Measurements from ENCODE around the gene LZTR1. TPM values are rescaled to one million over a fixed set of nuclear protein-coding genes. Genes with fewer than 3 reads are reported as not detected.

LZTR1 gene
- polyA plus RNA-seq, 1 of the 3 experiments (the other 2 are of a cell fraction) = 37.7 TPM

DNA sequence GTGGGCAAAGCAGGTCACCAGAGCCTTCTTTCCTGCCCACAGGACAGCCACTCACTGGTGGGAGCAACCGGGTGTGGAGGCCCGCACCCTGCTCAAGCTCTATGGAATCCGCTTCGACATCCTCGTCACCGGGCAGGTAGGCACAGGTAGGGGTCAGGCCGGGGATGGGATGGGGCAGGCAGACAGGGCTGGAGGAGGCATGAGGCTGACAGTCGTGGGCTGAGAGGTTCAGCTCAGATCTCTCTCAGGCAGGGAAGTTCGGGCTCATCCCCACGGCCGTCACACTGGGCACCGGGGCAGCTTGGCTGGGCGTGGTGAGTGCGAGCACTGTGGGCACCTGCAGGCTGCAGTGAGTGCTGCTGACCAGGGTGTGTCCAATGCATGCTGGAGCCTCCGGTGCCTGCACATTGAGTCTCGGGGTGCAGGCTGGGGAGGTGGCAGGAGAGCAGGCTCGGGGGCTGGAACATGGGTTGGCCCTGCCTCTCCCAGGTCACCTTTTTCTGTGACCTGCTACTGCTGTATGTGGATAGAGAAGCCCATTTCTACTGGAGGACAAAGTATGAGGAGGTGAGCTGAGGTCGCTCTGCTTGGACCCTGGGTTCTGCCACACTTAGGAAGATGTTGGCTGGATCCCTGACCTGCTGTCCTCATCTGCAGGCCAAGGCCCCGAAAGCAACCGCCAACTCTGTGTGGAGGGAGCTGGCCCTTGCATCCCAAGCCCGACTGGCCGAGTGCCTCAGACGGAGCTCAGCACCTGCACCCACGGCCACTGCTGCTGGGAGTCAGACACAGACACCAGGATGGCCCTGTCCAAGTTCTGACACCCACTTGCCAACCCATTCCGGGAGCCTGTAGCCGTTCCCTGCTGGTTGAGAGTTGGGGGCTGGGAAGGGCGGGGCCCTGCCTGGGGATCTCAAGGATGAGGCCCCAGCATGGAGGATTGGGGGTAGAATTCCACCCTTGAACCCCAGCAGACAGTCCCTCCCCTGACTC is 44.0 kb downstream of the LZTR1 start:
- Histone ChIP-seq H3F3A (replicated peaks; ENCODE audit: insufficient read depth) (no peaks in the 10 kb centered on the region), H3K4me2 (no peak overlapping the region), H2AFZ (ENCODE audit: low read depth) (no peak overlapping the region), H3K9me2 (no peaks in the 10 kb centered on the region), H3K9ac (no peak overlapping the region), H3K4me1 (ENCODE audit: control insufficient read depth in 1 of 2, insufficient read depth in 2 of 2, low read depth in 1 of 2, low read length in 1 of 2) (peaks cover 0 to 28% of the 10 kb centered on the region in 2 experiments; a peak in 1 of 4 replicates), H3K4me3 (ENCODE audit: low read depth in 2 of 2, low read length in 1 of 2) (no peak overlapping the region), H3K79me2 (ENCODE audit: insufficient read depth) (no peaks in the 10 kb centered on the region), H3K27me3 (ENCODE audit: insufficient read depth) (no peaks in the 10 kb centered on the region), H3K9me3 (no peaks in the 10 kb centered on the region), H3K36me3 (replicated peaks in 1 of 2; ENCODE audit: control insufficient read depth in 1 of 2, insufficient read depth in 2 of 2, low read length in 1 of 2) (no peaks in the 10 kb centered on the region), H3K27ac (ENCODE audit: low read depth in 2 of 2, low read length in 1 of 2) (no peak overlapping the region), H4K20me1 (ENCODE audit: insufficient read depth) (no peaks in the 10 kb centered on the region)
- ChIA-PET POLR2A (no interaction called here), CTCF (interaction anchor here (0.8 kb wide), 1 partner anchor 77 kb away, joined by 3 read pairs; no protein-coding TSS in a partner anchor)
- DNase-seq = no peak
- 82% methylated on average over 10 of the region's 27 CpGs for WGBS (ENCODE audit: low lambda C conversion rate)
- TF ChIP-seq MXI1 (IDR thresholded peaks at IDR 0.05; ENCODE audit: low read depth, low read length) = no peak
- TF ChIP-seq, protein P1, sequence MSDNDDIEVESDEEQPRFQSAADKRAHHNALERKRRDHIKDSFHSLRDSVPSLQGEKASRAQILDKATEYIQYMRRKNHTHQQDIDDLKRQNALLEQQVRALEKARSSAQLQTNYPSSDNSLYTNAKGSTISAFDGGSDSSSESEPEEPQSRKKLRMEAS (IDR thresholded peaks at IDR 0.05; ENCODE audit: low read depth) = no peak
- TF ChIP-seq, protein P2, sequence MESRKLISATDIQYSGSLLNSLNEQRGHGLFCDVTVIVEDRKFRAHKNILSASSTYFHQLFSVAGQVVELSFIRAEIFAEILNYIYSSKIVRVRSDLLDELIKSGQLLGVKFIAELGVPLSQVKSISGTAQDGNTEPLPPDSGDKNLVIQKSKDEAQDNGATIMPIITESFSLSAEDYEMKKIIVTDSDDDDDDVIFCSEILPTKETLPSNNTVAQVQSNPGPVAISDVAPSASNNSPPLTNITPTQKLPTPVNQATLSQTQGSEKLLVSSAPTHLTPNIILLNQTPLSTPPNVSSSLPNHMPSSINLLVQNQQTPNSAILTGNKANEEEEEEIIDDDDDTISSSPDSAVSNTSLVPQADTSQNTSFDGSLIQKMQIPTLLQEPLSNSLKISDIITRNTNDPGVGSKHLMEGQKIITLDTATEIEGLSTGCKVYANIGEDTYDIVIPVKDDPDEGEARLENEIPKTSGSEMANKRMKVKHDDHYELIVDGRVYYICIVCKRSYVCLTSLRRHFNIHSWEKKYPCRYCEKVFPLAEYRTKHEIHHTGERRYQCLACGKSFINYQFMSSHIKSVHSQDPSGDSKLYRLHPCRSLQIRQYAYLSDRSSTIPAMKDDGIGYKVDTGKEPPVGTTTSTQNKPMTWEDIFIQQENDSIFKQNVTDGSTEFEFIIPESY (IDR thresholded peaks at IDR 0.05; ENCODE audit: borderline replicate concordance, low read depth) = no peak

DNA sequence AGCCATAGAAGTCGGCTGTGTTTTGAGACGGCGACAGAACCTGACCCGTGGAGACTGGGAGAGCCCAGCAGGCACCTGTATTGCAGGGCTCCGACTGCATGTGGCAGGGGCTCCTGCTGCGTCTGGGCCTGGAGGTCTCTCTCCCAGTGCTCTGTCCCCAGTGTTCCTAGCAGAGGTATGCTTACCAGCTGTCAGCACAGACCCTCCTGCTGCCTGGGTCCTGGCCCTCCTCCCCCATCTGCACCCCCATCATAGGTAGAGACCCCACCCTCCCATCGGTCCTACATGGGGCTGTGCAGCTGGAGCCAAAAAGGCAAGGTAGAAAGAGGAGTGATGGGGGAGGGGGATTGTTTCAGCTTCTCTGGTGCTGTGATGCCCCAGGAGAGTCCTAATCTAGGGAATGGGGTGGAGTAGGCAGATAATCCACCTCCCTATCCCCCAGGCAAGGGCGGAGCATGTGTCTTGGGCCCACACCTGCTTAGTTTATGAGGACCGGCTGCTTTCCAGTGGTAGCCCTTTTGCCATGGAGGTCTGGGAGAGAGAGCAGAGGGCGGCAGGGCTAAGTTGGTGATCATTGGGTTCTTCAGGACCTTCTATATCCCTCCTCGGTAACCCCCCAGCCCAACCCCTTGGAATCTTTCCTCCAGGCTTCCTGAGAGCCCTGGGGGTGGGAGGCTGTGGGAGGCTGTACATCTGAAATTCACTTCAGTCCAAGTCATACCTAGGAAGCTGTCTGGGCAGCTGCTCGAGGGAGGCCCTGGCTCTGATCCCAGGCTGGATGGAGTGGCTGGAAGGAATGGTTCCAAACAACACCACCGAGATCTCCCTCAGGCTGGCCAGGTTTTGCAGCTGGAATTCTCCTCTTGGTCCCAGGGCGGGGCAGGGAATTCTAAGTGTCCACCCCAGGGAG is 44.9 kb downstream of the LZTR1 start:
- Histone ChIP-seq H3K9me2 (no peaks in the 10 kb centered on the region), H2AFZ (ENCODE audit: low read depth) (no peak overlapping the region), H3K4me3 (ENCODE audit: low read depth in 2 of 2, low read length in 1 of 2) (no peak overlapping the region), H3K9me3 (no peaks in the 10 kb centered on the region), H3K36me3 (replicated peaks in 1 of 2; ENCODE audit: control insufficient read depth in 1 of 2, insufficient read depth in 2 of 2, low read length in 1 of 2) (no peaks in the 10 kb centered on the region), H4K20me1 (ENCODE audit: insufficient read depth) (no peaks in the 10 kb centered on the region), H3K27me3 (ENCODE audit: insufficient read depth) (no peaks in the 10 kb centered on the region), H3K4me2 (no peak overlapping the region), H3K79me2 (ENCODE audit: insufficient read depth) (no peaks in the 10 kb centered on the region), H3K9ac (no peak overlapping the region), H3K27ac (ENCODE audit: low read depth in 2 of 2, low read length in 1 of 2) (no peak overlapping the region), H3F3A (replicated peaks; ENCODE audit: insufficient read depth) (no peaks in the 10 kb centered on the region), H3K4me1 (ENCODE audit: control insufficient read depth in 1 of 2, insufficient read depth in 2 of 2, low read depth in 1 of 2, low read length in 1 of 2) (peaks cover 0 to 31% of the 10 kb centered on the region in 2 experiments; a peak in 1 of 4 replicates)
- CTCF ChIA-PET = interaction anchor here (0.8 kb wide), 2 partner anchors 76 kb away, joined by 3 read pairs; no protein-coding TSS in a partner anchor
- POLR2A ChIA-PET = no interaction called here
- DNase-seq = no peak
- WGBS (ENCODE audit: low lambda C conversion rate) = 65% methylated on average over 6 of the region's 14 CpGs
- TF ChIP-seq, protein P3, sequence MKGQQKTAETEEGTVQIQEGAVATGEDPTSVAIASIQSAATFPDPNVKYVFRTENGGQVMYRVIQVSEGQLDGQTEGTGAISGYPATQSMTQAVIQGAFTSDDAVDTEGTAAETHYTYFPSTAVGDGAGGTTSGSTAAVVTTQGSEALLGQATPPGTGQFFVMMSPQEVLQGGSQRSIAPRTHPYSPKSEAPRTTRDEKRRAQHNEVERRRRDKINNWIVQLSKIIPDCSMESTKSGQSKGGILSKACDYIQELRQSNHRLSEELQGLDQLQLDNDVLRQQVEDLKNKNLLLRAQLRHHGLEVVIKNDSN (IDR thresholded peaks at IDR 0.05; ENCODE audit: borderline replicate concordance, low read depth) = no peak
- peak; percentile 24 for TF ChIP-seq NFIC (IDR thresholded peaks at IDR 0.05; ENCODE audit: borderline replicate concordance)

Data from SK-N-SH (cell line).